Testis (tissue), 2 donors: ENCODE data around the gene EXOC3L4.

Experiments used
- CTCF ChIP-seq, 3 experiments: fragments of 450-650 bp in 2 of 3; fragments of 200-600 bp in 1 of 3; sonication (generic) in 1 of 3; IDR thresholded peaks; one replicate each; pipeline ENCODE4 v1.5.1; 2016 to 2019; ENCODE audit warnings: antibody characterized with exemption in 3 of 3, mild to moderate bottlenecking in 2 of 3, moderate library complexity in 1 of 3
- POLR2A ChIP-seq: fragments of 450-650 bp; IDR thresholded peaks from one replicate; pipeline ENCODE4 v1.6.1; 2017; ENCODE audit warnings: antibody characterized with exemption, mild to moderate bottlenecking, moderate library complexity

- TF ChIP-seq POLR2A (no peak), CTCF (IDR thresholded peaks at IDR 0.05) (no peak)
Measured at GRCh38 chr14:103113774-103114173, 19.2 kb downstream of the EXOC3L4 start.
